Endothelial cell of umbilical vein (primary cell): ENCODE data around the gene PSMB4.

Experiments used
- GATA2 ChIP-seq: IDR thresholded peaks from 2 replicates; pipeline ENCODE4 v1.7.0; 2011; ENCODE audit warnings: low read depth, mild to moderate bottlenecking, moderate library complexity, mixed read lengths, low read length; ENCODE audit not compliant: insufficient read length, insufficient read depth
- JUN ChIP-seq: IDR thresholded peaks from 2 replicates; pipeline ENCODE4 v1.6.1; 2011; ENCODE audit warnings: borderline replicate concordance, low read depth; ENCODE audit not compliant: insufficient read length, insufficient read depth
- POLR2AphosphoS5 ChIP-seq: IDR thresholded peaks from 2 replicates; pipeline ENCODE4 v1.6.1; 2012; ENCODE audit warnings: low read depth, mild to moderate bottlenecking, control low read depth, low read length, moderate library complexity; ENCODE audit not compliant: insufficient read depth
- TF ChIP-seq, protein P1 (sequence below), 2 donors: IDR thresholded peaks; 1 replicate in 1 of 2; 2 replicates in 1 of 2; pipeline ENCODE4 v1.5.1; 2011; ENCODE audit warnings: low read length in 2 of 2, mild to moderate bottlenecking in 2 of 2, moderate library complexity in 2 of 2, control low read depth in 1 of 2, inconsistent platforms in 1 of 2, low read depth in 1 of 2; ENCODE audit not compliant: insufficient read depth in 1 of 2; ENCODE audit errors: extremely low read depth in 1 of 2

DNA sequence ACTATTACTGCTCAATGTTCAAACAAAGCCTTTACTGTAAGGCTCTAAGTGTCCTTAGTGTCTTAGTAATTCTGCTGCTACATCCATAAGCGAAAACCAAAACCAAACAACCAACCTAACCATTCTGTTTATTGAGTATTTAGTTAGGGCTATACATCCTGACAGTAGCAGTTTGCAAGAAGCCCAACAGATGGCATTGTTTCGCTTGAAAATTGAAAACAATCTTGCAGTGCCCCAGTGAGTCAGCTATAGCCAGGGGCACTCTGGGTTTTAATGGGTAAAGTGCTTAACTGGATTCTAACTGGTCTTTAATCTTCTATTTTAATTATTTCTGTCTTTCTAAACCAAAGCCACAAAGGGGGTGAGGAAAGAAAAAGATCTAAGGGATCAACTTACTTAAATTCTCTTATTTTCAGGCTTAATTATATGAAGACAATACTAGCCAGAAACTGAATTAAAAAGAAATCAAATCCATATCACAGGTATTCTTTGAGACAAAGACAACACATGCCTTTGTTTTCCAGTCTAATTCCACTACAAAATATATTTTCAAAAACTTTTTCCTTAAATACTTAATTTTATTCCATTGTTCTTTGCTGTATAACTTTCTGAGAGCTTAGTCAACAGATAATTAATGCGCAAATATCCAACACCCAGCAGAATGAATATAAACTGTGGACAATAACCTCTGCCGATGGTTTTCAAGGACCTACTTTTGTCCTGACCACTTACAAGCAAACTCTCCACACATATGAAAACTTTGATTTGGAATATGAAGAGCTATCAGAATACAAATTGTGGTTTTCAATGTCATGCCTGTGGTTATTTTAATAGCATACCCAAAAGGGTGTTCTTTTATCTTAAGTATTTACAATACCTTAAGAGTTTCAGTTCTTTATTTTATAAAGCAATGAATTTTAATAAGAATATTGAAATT is 44.7 kb downstream of the PSMB4 start:
- TF ChIP-seq, protein P1, sequence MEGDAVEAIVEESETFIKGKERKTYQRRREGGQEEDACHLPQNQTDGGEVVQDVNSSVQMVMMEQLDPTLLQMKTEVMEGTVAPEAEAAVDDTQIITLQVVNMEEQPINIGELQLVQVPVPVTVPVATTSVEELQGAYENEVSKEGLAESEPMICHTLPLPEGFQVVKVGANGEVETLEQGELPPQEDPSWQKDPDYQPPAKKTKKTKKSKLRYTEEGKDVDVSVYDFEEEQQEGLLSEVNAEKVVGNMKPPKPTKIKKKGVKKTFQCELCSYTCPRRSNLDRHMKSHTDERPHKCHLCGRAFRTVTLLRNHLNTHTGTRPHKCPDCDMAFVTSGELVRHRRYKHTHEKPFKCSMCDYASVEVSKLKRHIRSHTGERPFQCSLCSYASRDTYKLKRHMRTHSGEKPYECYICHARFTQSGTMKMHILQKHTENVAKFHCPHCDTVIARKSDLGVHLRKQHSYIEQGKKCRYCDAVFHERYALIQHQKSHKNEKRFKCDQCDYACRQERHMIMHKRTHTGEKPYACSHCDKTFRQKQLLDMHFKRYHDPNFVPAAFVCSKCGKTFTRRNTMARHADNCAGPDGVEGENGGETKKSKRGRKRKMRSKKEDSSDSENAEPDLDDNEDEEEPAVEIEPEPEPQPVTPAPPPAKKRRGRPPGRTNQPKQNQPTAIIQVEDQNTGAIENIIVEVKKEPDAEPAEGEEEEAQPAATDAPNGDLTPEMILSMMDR (IDR thresholded peaks at IDR 0.05; ENCODE audit: extremely low read depth in 1 of 2, insufficient read depth in 1 of 2, low read depth in 1 of 2, low read length in 2 of 2) = peak; percentile 69 to 70
- no peak for TF ChIP-seq JUN
- TF ChIP-seq GATA2 = no peak
- TF ChIP-seq POLR2AphosphoS5 = no peak
